H1 (cell line): Measurements from ENCODE around the gene CLBA1. TPM values are rescaled to one million over a fixed set of nuclear protein-coding genes. Genes with fewer than 3 reads are reported as not detected.

ENCODE experiments used
- CTCF ChIA-PET: fragments of 300-600 bp; sonication (Branson Sonifier 250); formaldehyde crosslinking; loops from one replicate; lab custom pipeline; 2021; ENCODE audit not compliant: partially characterized antibody; lab: Charles Lee
- POLR2A ChIA-PET: fragments of 300-600 bp; sonication (Branson Sonifier 250); formaldehyde crosslinking; loops from one replicate; lab custom pipeline; 2021; ENCODE audit warnings: inconsistent platforms; ENCODE audit not compliant: partially characterized antibody; lab: Charles Lee
- DNase-seq, 2 experiments: peaks; one replicate each; pipeline versions ENCODE4 v3.0.0 to v3.0.0-alpha.2; 2010 to 2022; ENCODE audit warnings: low spot score in 2 of 2, low read depth in 1 of 2, mixed read lengths in 1 of 2
- FAIRE-seq: peaks from 2 replicates; lab custom pipeline; 2011; peaks lifted over from hg19 to GRCh38; lab: Jason Lieb, UNC
- H2AFZ ChIP-seq: 2 replicates; pipeline ENCODE4 v1.8.1; 2012; ENCODE audit warnings: low read length, inconsistent platforms
- H2AK5ac ChIP-seq: 2 replicates; pipeline ENCODE4 v1.6.1; 2013; ENCODE audit warnings: low read depth, low read length
- H2BK120ac ChIP-seq: replicated peaks from 2 replicates; pipeline ENCODE3; 2013; ENCODE audit warnings: low read depth, low read length, inconsistent platforms
- H2BK12ac ChIP-seq: 2 replicates; pipeline ENCODE4 v1.6.1; 2013; ENCODE audit warnings: low read depth, low read length
- H2BK15ac ChIP-seq: 2 replicates; pipeline ENCODE4 v1.6.1; 2013; ENCODE audit warnings: low read length
- H2BK20ac ChIP-seq: 2 replicates; pipeline ENCODE4 v1.6.1; 2013; ENCODE audit warnings: low read length
- H2BK5ac ChIP-seq: 2 replicates; pipeline ENCODE4 v1.6.1; 2013; ENCODE audit warnings: low read depth, low read length
- H3K14ac ChIP-seq: 2 replicates; pipeline ENCODE4 v1.6.1; 2013; ENCODE audit warnings: inconsistent platforms; ENCODE audit not compliant: insufficient read length
- H3K18ac ChIP-seq: 2 replicates; pipeline ENCODE4 v1.6.1; 2013; ENCODE audit warnings: low read length; ENCODE audit errors: extremely low read depth
- H3K23ac ChIP-seq: 2 replicates; pipeline ENCODE4 v1.6.1; 2013; ENCODE audit warnings: inconsistent platforms; ENCODE audit not compliant: insufficient read length
- H3K23me2 ChIP-seq: 2 replicates; pipeline ENCODE4 v1.6.1; 2013; ENCODE audit warnings: low read depth, low read length
- H3K27ac ChIP-seq: 2 replicates; pipeline ENCODE4 v1.6.1; 2011; ENCODE audit warnings: low read depth, low read length, inconsistent platforms
- H3K27me3 ChIP-seq, 4 experiments: replicated peaks in 1 of 4; 1 replicate in 1 of 4; 2 replicates in 3 of 4; pipeline versions ENCODE4 v1.6.1 to v1.8.1; 2011 to 2013; ENCODE audit warnings: low read length in 3 of 4, mild to moderate bottlenecking in 3 of 4, inconsistent platforms in 2 of 4, mixed read lengths in 2 of 4, moderate library complexity in 1 of 4; ENCODE audit not compliant: control insufficient read depth in 3 of 4, insufficient read depth in 3 of 4; ENCODE audit errors: extremely low read depth in 1 of 4
- H3K36me3 ChIP-seq, 4 experiments: 2 replicates each; pipeline versions ENCODE4 v1.6.1 to v1.8.1; 2011 to 2013; ENCODE audit warnings: mild to moderate bottlenecking in 4 of 4, low read length in 3 of 4, moderate library complexity in 2 of 4, control low read depth in 1 of 4, inconsistent platforms in 1 of 4; ENCODE audit not compliant: insufficient read depth in 4 of 4, control insufficient read depth in 2 of 4
- H3K4ac ChIP-seq: replicated peaks from 2 replicates; pipeline ENCODE3; 2013; ENCODE audit warnings: low read length, low read depth, mixed read lengths, inconsistent platforms; ENCODE audit not compliant: insufficient read length
- H3K4me1 ChIP-seq, 4 experiments: replicated peaks in 1 of 4; 1 replicate in 1 of 4; 2 replicates in 3 of 4; pipeline versions ENCODE4 v1.6.1 to v1.8.1; 2011 to 2013; ENCODE audit warnings: low read length in 3 of 4, inconsistent platforms in 2 of 4, mixed read lengths in 1 of 4; ENCODE audit not compliant: insufficient read depth in 4 of 4, control insufficient read depth in 3 of 4
- H3K4me2 ChIP-seq, 2 experiments: 2 replicates each; pipeline versions ENCODE4 v1.6.1 to v1.8.1; 2011 to 2013; ENCODE audit warnings: low read depth in 2 of 2, low read length in 2 of 2, control low read depth in 1 of 2, inconsistent platforms in 1 of 2, mild to moderate bottlenecking in 1 of 2; ENCODE audit not compliant: insufficient read depth in 1 of 2
- H3K4me3 ChIP-seq, 4 experiments: fragments of 200-600, 300-600 bp in 1 of 4; sonication (generic), shearing (Covaris generic), sonication (Bioruptor Twin) in 1 of 4; 2 replicates each; pipeline versions ENCODE4 v1.5.1 to v1.8.1; 2011 to 2016; ENCODE audit warnings: low read length in 4 of 4, low read depth in 3 of 4, control low read depth in 2 of 4, inconsistent platforms in 2 of 4, mild to moderate bottlenecking in 2 of 4, mixed read lengths in 1 of 4, moderate library complexity in 1 of 4; ENCODE audit not compliant: insufficient read depth in 2 of 4; ENCODE audit errors: extremely low read depth in 1 of 4
- H3K56ac ChIP-seq: replicated peaks from 2 replicates; pipeline ENCODE3; 2013; ENCODE audit warnings: low read depth, mild to moderate bottlenecking, mixed read lengths, low read length, inconsistent platforms; ENCODE audit not compliant: insufficient read length
- H3K79me1 ChIP-seq: 2 replicates; pipeline ENCODE4 v1.6.1; 2013; ENCODE audit warnings: low read depth, low read length, control low read depth
- H3K79me2 ChIP-seq, 2 experiments: 2 replicates each; pipeline versions ENCODE4 v1.6.1 to v1.8.1; 2012 to 2013; ENCODE audit warnings: low read length in 2 of 2, mild to moderate bottlenecking in 2 of 2, inconsistent platforms in 1 of 2; ENCODE audit not compliant: insufficient read depth in 2 of 2, control insufficient read depth in 1 of 2
- H3K9ac ChIP-seq, 4 experiments: replicated peaks in 1 of 4; 1 replicate in 1 of 4; 2 replicates in 3 of 4; pipeline versions ENCODE4 v1.6.1 to v1.8.1; 2011 to 2013; ENCODE audit warnings: low read depth in 3 of 4, low read length in 3 of 4, control low read depth in 2 of 4, mild to moderate bottlenecking in 2 of 4, moderate library complexity in 2 of 4, inconsistent platforms in 1 of 4; ENCODE audit errors: extremely low read depth in 1 of 4
- H3K9me3 ChIP-seq, 2 experiments: 2 replicates each; pipeline versions ENCODE4 v1.6.1 to v1.8.1; 2012 to 2013; ENCODE audit warnings: mild to moderate bottlenecking in 2 of 2, moderate library complexity in 2 of 2, control low read depth in 1 of 2, inconsistent platforms in 1 of 2, low read depth in 1 of 2, low read length in 1 of 2, mixed read lengths in 1 of 2; ENCODE audit not compliant: insufficient read depth in 2 of 2
- H4K20me1 ChIP-seq, 2 experiments: replicated peaks in 1 of 2; 2 replicates each; pipeline versions ENCODE3 to v1.8.1; 2011 to 2013; ENCODE audit warnings: inconsistent platforms in 2 of 2, low read length in 2 of 2, mild to moderate bottlenecking in 1 of 2; ENCODE audit not compliant: insufficient read depth in 2 of 2, control insufficient read depth in 1 of 2
- H4K5ac ChIP-seq: 2 replicates; pipeline ENCODE4 v1.6.1; 2013; ENCODE audit warnings: low read length, low read depth, mixed read lengths, inconsistent platforms; ENCODE audit not compliant: insufficient read length
- H4K8ac ChIP-seq: 2 replicates; pipeline ENCODE4 v1.8.0; 2013; ENCODE audit warnings: mild to moderate bottlenecking, moderate library complexity, low read length, inconsistent platforms; ENCODE audit not compliant: insufficient read depth; ENCODE audit errors: extremely low read depth
- H4K91ac ChIP-seq: replicated peaks from 2 replicates; pipeline ENCODE3; 2013; ENCODE audit warnings: low read length, mixed read lengths, inconsistent platforms; ENCODE audit not compliant: insufficient read length
- ATF2 ChIP-seq: IDR thresholded peaks from 2 replicates; pipeline ENCODE4 v1.6.1; 2012; ENCODE audit warnings: low read length, inconsistent platforms
- CREB1 ChIP-seq: IDR thresholded peaks from 2 replicates; pipeline ENCODE4 v1.6.1; 2012; ENCODE audit warnings: inconsistent platforms
- GABPA ChIP-seq: IDR thresholded peaks from 2 replicates; pipeline ENCODE4 v1.6.1; 2011; ENCODE audit warnings: mild to moderate bottlenecking, low read length, moderate library complexity, borderline replicate concordance; ENCODE audit not compliant: insufficient read depth
- GTF2F1 ChIP-seq: IDR thresholded peaks from 2 replicates; pipeline ENCODE4 v1.6.1; 2012; ENCODE audit warnings: low read depth, low read length, improper control_type of control experiment, borderline replicate concordance
- JUND ChIP-seq: IDR thresholded peaks from 2 replicates; pipeline ENCODE4 v1.6.1; 2011; ENCODE audit warnings: mild to moderate bottlenecking, improper control_type of control experiment, low read length
- NRF1 ChIP-seq: IDR thresholded peaks from 2 replicates; pipeline ENCODE4 v1.6.1; 2011; ENCODE audit warnings: mild to moderate bottlenecking, low read depth, low read length, improper control_type of control experiment
- POLR2AphosphoS5 ChIP-seq: IDR thresholded peaks from 2 replicates; pipeline ENCODE4 v1.6.1; 2011; ENCODE audit warnings: low read depth, low read length
- RFX5 ChIP-seq: IDR thresholded peaks from 2 replicates; pipeline ENCODE4 v1.6.1; 2011; ENCODE audit warnings: low read depth, low read length, improper control_type of control experiment, borderline replicate concordance
- RXRA ChIP-seq: IDR thresholded peaks from 2 replicates; pipeline ENCODE4 v1.6.1; 2011; ENCODE audit warnings: low read depth, mild to moderate bottlenecking, low read length, moderate library complexity; ENCODE audit not compliant: insufficient read depth
- SIRT6 ChIP-seq: IDR thresholded peaks from one replicate; pipeline ENCODE4 v1.7.1; 2012; ENCODE audit warnings: low read length, inconsistent platforms
- WGBS, 2 experiments: shearing (Covaris generic) in 1 of 2; methylation state at CpG; one replicate each; pipeline versions ENCODE4 v1.1.6 to v1.1.7; 2013 to 2015; ENCODE audit warnings: low lambda C conversion rate in 2 of 2, mixed read lengths in 2 of 2, inconsistent platforms in 1 of 2, low coverage in 1 of 2, missing lambda C conversion rate in 1 of 2; ENCODE audit not compliant: insufficient replicate concordance in 2 of 2, insufficient coverage in 1 of 2, insufficient read length in 1 of 2; ENCODE audit errors: extremely low coverage in 1 of 2, missing lambda C conversion rate in 1 of 2; 5-methylcytosine and 5-hydroxymethylcytosine counted together
- polyA plus RNA-seq, 7 experiments: library from polyadenylated mRNA; depleted of rRNA in 3 of 7; stranded (reverse) in 5 of 7; unstranded in 2 of 7; fragments of >200 nt in 5 of 7; fragments of 200-250 nt in 2 of 7; gene quantifications; 1 replicate in 5 of 7; 2 replicates in 1 of 7; 4 replicates in 1 of 7; pipeline versions ENCODE4 v1.2.1 to v1.2.3, GENCODE V29; 2011 to 2013; ENCODE audit warnings: missing spikeins in 2 of 7, mixed read lengths in 2 of 7
- total RNA-seq: library from RNA; stranded (reverse); fragmentation: NEBNext Ultra II Directional; extraction: Animal tissue kit (Norgen Biotek cat#: 25700); gene quantifications from 2 replicates; pipeline ENCODE4 v1.2.1, GENCODE V29; 2021

The CLBA1 gene
- total and polyA plus RNA-seq, 2 of the 8 experiments (the other 6 are each of a cell fraction or from before 2014, with no cell fraction given), result 1.6 to 2.4 TPM

- peak overlapping the region; percentile 71; the same call in 1 of the 2 replicates for H3K18ac ChIP-seq
- no peak overlapping the region for H3K23ac ChIP-seq
- peak overlapping the region; percentile 92; the same call in 1 of the 2 replicates for H2BK15ac ChIP-seq
- H3K4me1 ChIP-seq, result peaks cover 0 to 26% (median 16%) of the 10 kb centered on the region in 4 experiments; a peak in 6 of 7 replicates
- peak overlapping the region; percentile 87; the same call in 1 of the 2 replicates for H2BK12ac ChIP-seq
- H4K5ac ChIP-seq, result peak overlapping the region; percentile 15
- no peaks in the 10 kb centered on the region for H3K9me3 ChIP-seq
- peak overlapping the region; percentile 78 for H3K4ac ChIP-seq
- peaks cover 0 to 10% (median 6%) of the 10 kb centered on the region in 4 experiments; a peak in 3 of 7 replicates for H3K27me3 ChIP-seq
- H3K14ac ChIP-seq, result no peak overlapping the region
- H3K27ac ChIP-seq, result no peak overlapping the region
- H3K23me2 ChIP-seq, result peaks cover 5% of the 10 kb centered on the region
- peak overlapping the region; percentile 67 to 98; a peak in 3 of 4 replicates for H3K4me2 ChIP-seq
- H2BK20ac ChIP-seq, result peak overlapping the region; percentile 95; the same call in 1 of the 2 replicates
- DNase-seq (no peak), FAIRE-seq (no peak)
- H2AFZ ChIP-seq, result no peak overlapping the region
- peak overlapping the region in 1 of 4 experiments; percentile 56; a peak in 2 of 8 replicates for H3K4me3 ChIP-seq
- no peaks in the 10 kb centered on the region for H3K79me1 ChIP-seq
- no peak overlapping the region for H2BK120ac ChIP-seq
- H3K56ac ChIP-seq, result no peak overlapping the region
- H2AK5ac ChIP-seq, result 0 out of 2 replicates have a peak overlapping the region, but pooled peaks have one; percentile 65
- no peak overlapping the region for H3K9ac ChIP-seq
- ChIA-PET POLR2A (interaction anchor here (0.8 to 1.5 kb wide), 4 partner anchors 13 to 174 kb away, joined by 3 to 6 read pairs (median 4); no protein-coding TSS in a partner anchor), CTCF (interaction anchor here (0.6 to 11.5 kb wide), 12 partner anchors 10 to 298 kb away, joined by 3 to 161 read pairs (median 4); no protein-coding TSS in a partner anchor)
- H3K79me2 ChIP-seq, result no peaks in the 10 kb centered on the region
- H4K8ac ChIP-seq, result no peak overlapping the region; the same call in 1 of the 2 replicates
- peak overlapping the region; percentile 17 for H4K91ac ChIP-seq
- WGBS, 2 experiments, result 82% methylated on average over 21 of the region's 21 CpGs; no CpG with 5 or more reads in 1 of the 2 experiments
- H3K36me3 ChIP-seq, result no peaks in the 10 kb centered on the region
- no peaks in the 10 kb centered on the region for H4K20me1 ChIP-seq
- H2BK5ac ChIP-seq, result peak overlapping the region; percentile 44; the same call in 1 of the 2 replicates
- TF ChIP-seq NRF1, result no peak
- no peak for TF ChIP-seq JUND
- no peak for TF ChIP-seq GTF2F1
- no peak for TF ChIP-seq ATF2
- TF ChIP-seq RXRA, result no peak
- TF ChIP-seq CREB1, result no peak
- no peak for TF ChIP-seq GABPA
- no peak for TF ChIP-seq SIRT6
- no peak for TF ChIP-seq POLR2AphosphoS5
- TF ChIP-seq RFX5, result no peak
These were observed 16.8 kb upstream of the CLBA1 start for GRCh38 chr14:104968541-104969401.
